GM19035 (cell line): ENCODE results near the gene POLR1C.
A peak's percentile ranks its signal among the peaks of the same experiment; 100 is the strongest.
"Not testable (repeated sequence)": the region's sequence is repeated elsewhere in the genome, so short reads cannot be mapped to it uniquely, and the experiment has no call there.

Experiments used
- ATAC-seq: cut with Tn5 transposase; IDR thresholded peaks from one replicate; pipeline ENCODE4 v1.9.1; 2021; ENCODE audit not compliant: unreplicated experiment

Gene POLR1C

GRCh38 chr6:43508481-43509141 is 8.3 kb upstream of the POLR1C start:
- ATAC-seq: no peak

DNA sequence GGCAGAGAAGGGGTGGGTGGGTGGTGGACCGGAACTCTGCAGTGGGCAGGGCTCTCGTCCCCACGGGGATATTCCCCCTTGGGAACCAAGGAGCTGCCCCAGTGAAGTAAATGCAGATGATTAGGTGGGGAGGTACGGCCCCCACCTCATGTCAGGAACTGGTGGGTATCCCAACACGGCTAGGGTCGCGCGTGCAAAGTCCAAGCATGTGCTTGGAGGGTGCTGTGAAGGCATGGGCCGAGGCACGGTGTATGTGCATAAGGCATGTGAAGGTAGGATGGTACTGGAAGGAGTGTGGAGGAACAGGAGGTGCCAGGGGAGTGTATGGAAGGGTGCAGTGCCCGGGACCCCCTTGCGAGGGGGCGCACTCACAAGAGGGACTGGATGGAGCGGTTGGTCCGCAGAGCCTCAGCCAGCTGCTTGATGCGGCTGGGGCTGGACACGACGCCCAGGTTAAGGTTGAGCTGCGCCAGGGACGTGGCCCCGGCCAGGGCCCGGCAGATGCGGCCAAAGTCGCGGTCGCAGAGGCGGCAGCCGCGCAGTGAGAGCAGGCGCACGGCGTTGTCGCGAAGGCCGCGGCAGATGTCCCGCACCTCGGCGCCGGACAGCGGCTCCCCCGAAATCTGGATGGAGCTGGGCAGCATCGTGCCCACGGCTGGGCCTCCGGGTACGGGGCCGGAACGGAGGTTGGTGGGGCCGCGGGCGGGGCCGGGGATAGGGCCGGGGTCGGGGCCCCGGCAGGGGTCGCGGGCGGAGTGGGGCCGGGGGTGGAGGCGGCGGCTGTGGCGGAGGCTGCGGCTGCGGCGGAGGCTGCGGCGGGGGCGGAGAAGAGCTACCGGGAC is 7.5 kb upstream of the POLR1C start:
- ATAC-seq: peak; percentile 14

- ATAC-seq: peak; percentile 61
Measured at GRCh38 chr6:43509984-43510826, 6.7 kb upstream of the POLR1C start, which contains the start of gene LRRC73. Gene LRRC73 (minus strand): TSS chr6:43510346. CDS start chr6:43509785, 561 bp downstream.

- ATAC-seq: no peak
Measured at GRCh38 chr6:43510827-43511163, 6.1 kb upstream of the POLR1C start.

DNA sequence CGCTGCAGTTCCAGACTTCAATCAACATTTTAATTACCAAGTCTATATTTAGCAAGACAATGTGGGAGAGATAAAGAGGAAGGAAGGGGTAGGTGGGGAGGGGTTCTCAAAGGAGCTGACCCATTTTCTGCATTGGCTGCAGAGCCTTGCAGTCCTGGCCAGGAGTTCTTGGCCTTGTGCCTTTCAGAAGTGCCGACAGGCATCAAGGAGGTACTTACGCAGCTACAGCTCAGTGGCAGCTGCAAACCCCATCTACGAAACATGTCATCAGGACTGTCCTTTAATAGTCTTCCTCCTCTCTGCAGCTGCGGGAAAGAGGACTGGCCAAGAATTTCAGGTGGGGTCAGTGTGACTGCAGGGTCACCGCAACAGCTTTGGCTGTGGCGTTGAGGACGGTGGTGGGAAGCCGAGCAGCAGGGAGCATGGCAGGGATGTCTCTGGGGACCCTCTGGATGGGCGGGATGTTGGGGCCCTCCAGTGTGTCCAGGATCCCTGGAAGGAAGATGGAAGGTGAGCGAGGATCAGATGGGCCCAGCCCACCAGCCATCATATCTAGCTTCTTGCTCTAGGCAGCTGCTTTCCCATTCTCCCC is 5.0 kb upstream of the POLR1C start:
- no peak for ATAC-seq

DNA sequence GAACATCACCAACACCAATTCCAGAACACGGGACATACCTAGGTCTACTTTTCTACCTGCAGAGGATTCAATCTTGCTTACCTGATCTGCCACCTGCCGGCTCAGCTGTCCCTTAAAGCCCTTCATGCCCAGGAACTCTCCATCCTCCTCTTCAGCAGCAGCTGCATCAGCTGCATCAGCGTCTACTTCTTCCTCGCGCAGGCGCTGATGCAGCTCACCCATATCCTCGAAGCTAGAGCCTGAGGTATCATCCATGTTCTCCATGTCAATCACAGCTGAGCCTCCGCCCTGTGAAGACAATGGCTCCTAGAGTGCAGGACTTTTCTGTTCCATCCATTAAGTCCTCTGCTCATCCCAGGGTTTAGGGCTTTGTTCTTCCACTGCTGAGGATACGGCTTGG is 1.1 kb upstream of the POLR1C start:
- no peak for ATAC-seq

DNA sequence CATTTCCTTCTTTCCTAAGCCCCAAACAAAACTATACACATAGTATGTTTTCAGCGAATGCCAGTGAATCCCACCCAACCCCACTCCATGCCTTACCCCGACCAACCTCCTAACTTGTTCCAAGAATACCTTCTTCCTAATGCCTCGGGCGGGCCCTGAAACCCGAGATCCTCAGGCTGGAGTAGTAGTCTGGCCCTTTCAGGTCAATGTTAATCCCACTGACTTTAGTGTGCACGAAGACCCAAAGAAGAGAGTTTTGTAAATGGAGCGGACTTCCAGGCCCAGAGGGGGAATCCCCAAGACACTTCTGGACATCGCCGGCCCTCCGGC is 557 bp upstream of the POLR1C start:
- no peak for ATAC-seq

DNA sequence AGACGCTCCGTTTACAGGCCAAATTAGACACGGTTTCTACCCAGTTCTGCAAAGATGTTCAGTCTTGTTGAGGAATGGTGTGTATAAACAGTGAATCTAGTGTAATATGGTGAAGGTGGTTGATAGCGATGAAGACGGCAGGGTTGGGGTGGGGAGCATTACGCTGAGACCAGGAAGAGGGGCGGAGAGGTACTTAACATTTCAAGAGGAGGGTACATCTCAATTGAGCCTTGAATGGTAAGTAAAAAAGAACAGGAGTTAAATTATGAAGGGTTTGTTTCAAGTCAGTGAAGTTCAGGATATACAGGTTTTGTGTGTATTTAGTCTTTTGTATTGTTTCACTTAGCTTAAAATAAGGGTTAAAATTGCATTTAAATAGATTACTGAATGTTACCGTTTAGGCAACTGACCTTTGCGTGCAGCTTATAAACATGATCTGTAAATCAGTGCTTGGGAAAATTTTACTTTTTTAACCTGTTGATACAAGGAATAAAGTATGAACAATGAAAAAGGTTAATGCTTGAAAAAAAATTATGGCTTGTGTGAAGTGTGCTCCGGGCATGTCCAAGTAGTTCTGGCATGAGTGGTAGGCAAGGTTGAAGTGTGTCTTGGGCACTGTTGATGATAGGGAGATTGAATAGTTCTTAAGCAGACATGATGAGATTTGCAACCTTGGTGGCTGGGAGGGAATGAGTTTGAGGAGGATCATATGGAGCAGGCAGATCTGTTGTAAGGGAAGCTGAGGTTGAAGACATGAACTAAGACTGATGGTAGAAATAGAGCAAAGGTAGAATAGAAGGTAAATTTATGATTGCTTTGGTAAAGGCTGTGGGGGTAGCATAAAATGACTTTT is 842 bp downstream of the POLR1C start:
- no peak for ATAC-seq

GRCh38 chr6:43520097-43520496 is 3.2 kb downstream of the POLR1C start:
- ATAC-seq: no peak

- no peak for ATAC-seq
Measured at GRCh38 chr6:43521836-43522235, 4.9 kb downstream of the POLR1C start.

- no peak for ATAC-seq
Measured at GRCh38 chr6:43522547-43523261, 5.8 kb downstream of the POLR1C start.

GRCh38 chr6:43523284-43523683 is 6.4 kb downstream of the POLR1C start:
- ATAC-seq: no peak

- no peak for ATAC-seq
Measured at GRCh38 chr6:43524483-43524961, 7.6 kb downstream of the POLR1C start.

GRCh38 chr6:43532201-43532600 is 15.3 kb downstream of the POLR1C start:
- ATAC-seq: no peak

DNA sequence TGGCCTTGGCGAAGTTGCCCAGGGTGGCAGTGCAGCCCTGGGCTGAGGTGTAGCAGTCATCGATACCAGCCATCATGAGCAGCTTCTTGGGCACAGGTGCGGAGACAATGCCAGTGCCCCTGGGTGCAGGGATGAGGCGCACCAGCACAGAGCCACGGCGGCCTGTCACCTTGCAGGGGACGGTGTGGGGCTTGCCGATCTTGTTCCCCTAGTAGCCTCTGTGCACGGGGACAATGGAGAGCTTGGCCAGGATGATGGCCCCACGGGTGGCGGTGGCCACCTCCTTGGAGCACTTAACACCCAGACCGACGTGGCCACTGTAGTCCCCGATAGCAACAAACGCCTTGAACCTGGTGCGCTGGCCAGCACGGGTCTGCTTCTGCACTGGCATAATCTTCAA is 22.1 kb downstream of the POLR1C start:
- ATAC-seq: not testable (repeated sequence)

DNA sequence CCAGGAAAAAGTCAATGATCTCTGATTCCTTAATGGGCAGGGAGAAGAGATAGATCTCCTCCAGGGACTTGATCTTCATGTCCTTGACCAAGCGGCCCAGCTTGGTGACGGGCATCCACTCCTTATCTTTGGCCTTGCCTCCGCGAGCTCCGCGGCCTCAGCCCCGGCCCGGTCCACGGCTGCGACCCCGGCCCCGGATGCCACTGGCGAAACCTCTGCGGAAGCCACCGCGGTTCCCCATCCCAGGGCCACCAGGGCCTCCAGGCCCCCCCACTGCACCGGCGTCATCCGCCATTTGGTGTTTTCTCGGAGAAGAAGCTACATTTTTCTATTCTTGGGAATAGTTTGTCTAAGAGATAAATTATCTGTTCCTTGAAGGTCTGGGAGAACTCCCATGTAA is 22.5 kb downstream of the POLR1C start:
- ATAC-seq: not testable (repeated sequence)

DNA sequence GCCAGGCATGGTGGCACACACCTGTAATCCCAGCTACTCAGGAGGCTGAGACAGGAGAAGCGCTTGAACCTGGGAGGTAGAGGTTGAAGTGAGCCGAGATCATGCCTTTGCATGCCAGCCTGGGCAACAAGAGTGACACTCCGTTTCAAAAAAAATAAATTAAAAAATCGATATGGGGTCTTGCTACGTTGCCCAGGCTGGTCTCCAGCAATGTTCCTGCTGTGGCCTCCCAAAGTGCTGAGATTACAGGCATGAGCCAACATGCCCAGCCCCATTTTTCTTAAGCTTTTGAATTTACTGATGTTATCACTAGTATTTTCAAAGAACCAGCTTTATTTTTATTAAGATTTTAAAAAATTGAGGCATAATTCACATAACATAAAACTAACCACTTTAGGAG is 23.6 kb downstream of the POLR1C start:
- no peak for ATAC-seq

DNA sequence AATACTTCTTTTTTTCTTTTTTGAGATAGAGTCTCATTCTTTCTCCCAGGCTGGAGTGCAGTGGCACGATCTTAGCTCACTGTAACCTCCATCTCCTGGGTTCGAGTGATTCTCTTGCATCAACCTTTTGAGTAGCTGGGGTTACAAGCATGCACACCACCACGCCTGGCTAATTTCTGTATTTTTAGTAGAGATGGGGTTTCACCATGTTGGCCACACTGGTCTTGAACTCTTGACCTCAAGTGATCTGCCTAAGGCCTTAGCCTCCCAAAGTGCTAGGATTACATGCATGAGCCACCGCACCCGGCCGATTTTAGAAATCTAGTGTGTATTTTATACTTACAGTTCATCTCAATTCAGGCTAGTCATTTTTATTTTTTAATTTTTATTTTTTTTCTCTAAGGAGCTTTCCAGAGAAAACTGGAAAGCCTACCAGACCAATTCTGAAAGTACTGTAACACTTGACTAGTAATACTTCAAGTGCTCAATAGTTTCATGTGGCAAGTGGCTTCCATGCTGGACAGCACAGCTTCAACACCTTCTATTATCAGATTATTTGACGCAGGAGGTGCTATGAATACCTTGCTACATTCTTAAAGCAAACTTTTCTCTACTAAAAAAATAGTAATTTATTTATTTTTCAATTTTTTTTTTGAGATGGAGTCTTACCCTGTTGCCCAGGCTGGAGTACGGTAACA is 25.0 kb downstream of the POLR1C start:
- ATAC-seq: no peak

DNA sequence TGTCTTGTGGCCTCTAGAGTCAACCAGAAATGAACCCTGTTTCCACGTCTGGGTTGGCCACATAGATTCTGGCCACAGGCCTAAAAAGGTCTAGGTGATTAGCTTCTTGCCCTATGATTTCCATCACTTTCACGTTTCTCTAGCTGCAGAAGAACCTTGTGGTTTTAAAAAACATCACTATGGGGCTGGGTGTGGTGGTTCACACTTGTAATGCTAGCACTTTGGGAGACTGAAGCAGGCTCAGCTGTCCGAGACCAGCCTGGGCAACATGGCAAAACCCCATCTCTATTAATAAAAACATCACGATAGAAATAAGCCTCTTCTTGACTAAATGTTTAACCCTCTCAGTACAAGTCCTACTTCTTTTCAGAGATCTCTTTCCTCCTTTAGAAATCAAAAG is 27.6 kb downstream of the POLR1C start:
- no peak for ATAC-seq
